Measurements from ENCODE around the gene RIPK4. TPM values are rescaled to one million over a fixed set of nuclear protein-coding genes. Genes with fewer than 3 reads are reported as not detected.

Gene RIPK4
- total and polyA plus RNA-seq, 9 donors = 0.16 to 1.8 (median 0.31) TPM

DNA sequence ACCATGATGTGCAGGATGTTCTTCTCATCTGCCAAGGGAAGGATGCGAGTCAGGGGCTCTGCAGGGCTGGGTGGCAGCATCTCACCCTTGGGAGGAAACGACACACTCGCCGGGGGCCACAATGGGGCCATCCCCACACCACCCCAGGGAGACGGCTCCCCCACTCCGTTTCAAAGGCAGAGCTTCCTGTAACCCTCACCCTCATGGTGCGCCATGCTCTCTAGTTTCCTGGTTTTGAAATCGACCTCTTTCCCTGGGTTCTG, 20.2 kb downstream of the RIPK4 start:
- Histone ChIP-seq H3K9me3 (replicated peaks; ENCODE audit: control insufficient read depth, low read depth, low read length) (no peaks in the 10 kb centered on the region), H3K36me3 (ENCODE audit: control insufficient read depth, insufficient read depth, low read length) (no peaks in the 10 kb centered on the region), H3K4me3 (ENCODE audit: low read length) (no peak overlapping the region), H3K4me1 (ENCODE audit: control insufficient read depth, insufficient read depth, low read length) (peaks cover 39% of the 10 kb centered on the region), H3K27ac (ENCODE audit: low read length) (no peak overlapping the region), H3K27me3 (ENCODE audit: control insufficient read depth, insufficient read depth, low read length) (peaks cover 8% of the 10 kb centered on the region)
- 83% methylated on average over 7 of the region's 8 CpGs for WGBS (ENCODE audit: insufficient coverage)
- DNase-seq = no peak

DNA sequence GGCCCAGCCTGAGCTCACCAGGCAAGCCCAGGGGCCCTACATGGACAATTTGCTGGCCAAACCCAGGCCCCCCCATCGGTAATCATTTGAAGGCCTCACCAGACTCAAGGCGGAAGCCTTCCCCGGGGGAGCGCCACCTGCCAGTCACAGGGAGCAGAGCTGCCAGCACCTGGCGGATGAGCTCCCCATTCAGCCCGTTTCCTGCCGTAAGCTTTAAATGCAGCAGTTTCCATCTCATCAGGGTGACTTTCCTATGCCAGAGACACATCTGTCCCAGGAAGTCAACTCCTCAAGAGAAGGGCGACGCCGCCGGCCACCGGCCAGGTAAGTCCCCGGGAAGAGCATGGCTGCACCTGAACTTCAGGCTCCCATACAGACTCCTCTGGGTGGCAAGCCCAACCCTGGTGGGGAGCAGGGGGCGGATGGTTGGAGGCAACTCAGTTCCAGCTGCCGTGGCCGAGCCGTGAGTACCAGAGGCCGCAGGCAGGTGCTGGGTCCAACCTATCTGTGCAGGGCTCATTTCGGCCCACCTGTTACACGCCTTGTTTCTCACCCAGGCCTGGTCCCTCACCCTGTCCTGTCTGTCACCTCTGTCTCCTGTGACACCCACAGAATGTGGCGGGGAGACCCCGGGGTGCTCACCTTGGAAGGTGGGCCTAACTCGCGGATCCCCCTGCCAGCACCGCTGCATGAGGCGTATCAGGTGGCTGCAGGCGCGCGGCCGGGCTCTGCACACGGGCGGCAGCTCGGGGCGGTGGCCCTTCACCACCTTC, 20.7 kb downstream of the RIPK4 start:
- peaks cover 4% of the 10 kb centered on the region for H3K27me3 ChIP-seq (ENCODE audit: control insufficient read depth, insufficient read depth, low read length)
- no peak for DNase-seq

DNA sequence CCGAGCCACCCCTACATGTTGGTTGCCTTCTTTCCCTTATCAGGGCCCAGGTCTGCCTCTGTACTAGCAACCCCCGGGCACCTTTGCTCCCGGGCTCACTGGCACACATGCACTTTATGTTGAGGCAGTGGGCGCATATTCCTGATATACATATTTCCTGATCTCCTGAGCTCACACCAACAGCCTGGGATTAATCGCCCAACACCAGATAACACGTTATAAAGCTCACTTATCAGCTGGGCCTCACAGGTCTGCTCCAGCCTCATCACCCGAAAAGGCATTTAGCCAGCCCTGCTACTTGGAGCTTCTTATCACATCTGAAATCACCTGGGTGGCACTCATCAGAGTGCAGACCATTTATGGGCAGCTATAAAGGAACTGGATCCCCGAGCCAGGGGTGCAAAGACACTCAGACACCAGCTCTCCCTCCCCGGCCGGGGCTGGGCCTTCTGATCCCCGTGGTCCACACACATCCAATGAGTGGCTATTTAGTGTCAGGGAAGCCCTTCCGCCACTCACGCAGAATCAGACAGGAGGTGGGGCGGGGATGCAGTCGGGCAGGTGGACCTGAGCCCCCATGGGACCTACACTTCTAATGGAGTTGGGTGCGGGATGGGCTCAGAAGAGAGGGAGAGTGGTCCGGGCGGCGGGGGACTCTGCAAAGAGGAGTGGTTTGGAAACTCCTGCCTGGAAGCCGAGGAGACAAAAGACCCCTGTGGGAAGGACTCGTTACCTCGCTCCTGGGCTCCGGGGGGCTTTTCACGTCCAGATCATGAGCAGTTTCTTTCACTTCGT, 21.6 kb downstream of the RIPK4 start:
- DNase-seq = no peak
- no peak overlapping the region for H3K4me3 ChIP-seq (ENCODE audit: low read length)
- H3K9me3 ChIP-seq (replicated peaks; ENCODE audit: control insufficient read depth, low read depth, low read length) = no peaks in the 10 kb centered on the region
- H3K4me1 ChIP-seq (ENCODE audit: control insufficient read depth, insufficient read depth, low read length) = peaks cover 38% of the 10 kb centered on the region
- no peaks in the 10 kb centered on the region for H3K27me3 ChIP-seq (ENCODE audit: control insufficient read depth, insufficient read depth, low read length)
- WGBS (ENCODE audit: insufficient coverage) = 76% methylated on average over 12 of the region's 25 CpGs
- no peak overlapping the region for H3K27ac ChIP-seq (ENCODE audit: low read length)
- H3K36me3 ChIP-seq (ENCODE audit: control insufficient read depth, insufficient read depth, low read length) = no peaks in the 10 kb centered on the region

More for the DNA sequence above, 20.7 kb downstream of the RIPK4 start:
- no peaks in the 10 kb centered on the region for H3K9me3 ChIP-seq (replicated peaks; ENCODE audit: control insufficient read depth, low read depth, low read length)
- no peak overlapping the region for H3K27ac ChIP-seq (ENCODE audit: low read length)
- WGBS (ENCODE audit: insufficient coverage) = 87% methylated on average over 29 of the region's 34 CpGs
- H3K36me3 ChIP-seq (ENCODE audit: control insufficient read depth, insufficient read depth, low read length) = no peaks in the 10 kb centered on the region
- no peak overlapping the region for H3K4me3 ChIP-seq (ENCODE audit: low read length)
- peaks cover 38% of the 10 kb centered on the region for H3K4me1 ChIP-seq (ENCODE audit: control insufficient read depth, insufficient read depth, low read length)

DNA sequence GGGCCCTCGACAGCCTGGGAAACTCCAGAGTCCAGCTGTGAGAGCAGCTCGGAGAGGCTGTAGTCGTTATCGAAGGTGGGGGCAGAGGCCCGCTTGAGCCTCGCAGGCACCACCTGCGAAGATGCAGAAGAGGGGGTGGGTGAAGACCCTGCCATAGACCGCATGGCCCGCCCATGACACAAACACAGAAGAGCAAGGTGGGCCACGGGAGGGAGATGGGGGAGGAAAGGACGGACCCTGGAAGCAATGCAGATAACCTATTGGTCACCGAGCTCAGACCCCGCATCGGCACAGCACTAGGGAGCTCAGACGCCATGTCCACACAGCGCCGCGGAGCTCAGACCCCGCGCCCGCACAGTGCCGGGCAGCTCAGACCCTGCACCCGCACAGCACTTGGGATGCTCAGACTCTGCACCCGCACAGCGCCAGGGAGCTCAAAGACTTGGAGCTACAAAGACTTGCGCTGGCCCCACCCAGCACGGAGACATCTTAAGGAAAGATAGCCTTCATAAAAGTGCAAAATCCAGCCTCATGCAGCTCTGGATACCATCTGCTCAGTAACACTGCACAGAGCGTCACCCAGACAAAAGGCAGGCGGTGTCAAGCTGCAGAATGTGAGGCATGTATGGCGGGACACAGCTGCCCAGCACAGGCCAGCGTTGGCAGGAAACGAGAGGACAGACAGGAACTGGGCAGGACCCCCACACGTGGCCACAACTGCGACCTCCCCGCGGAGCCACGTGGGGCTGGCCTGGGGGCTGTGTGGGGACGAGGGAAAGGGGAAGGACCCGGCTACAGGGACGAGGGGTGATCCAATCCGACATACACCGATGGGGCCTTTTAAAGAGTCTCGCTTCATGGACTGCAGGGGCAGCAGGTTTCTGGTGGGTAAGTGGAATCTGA, 22.6 kb downstream of the RIPK4 start:
- Histone ChIP-seq H3K27ac (ENCODE audit: low read length) (no peak overlapping the region), H3K36me3 (ENCODE audit: control insufficient read depth, insufficient read depth, low read length) (no peaks in the 10 kb centered on the region), H3K4me3 (ENCODE audit: low read length) (no peak overlapping the region), H3K9me3 (replicated peaks; ENCODE audit: control insufficient read depth, low read depth, low read length) (no peaks in the 10 kb centered on the region), H3K27me3 (ENCODE audit: control insufficient read depth, insufficient read depth, low read length) (no peaks in the 10 kb centered on the region), H3K4me1 (ENCODE audit: control insufficient read depth, insufficient read depth, low read length) (peaks cover 32% of the 10 kb centered on the region)
- 70% methylated on average over 38 of the region's 43 CpGs for WGBS (ENCODE audit: insufficient coverage)
- peak; percentile 62 for DNase-seq

DNA sequence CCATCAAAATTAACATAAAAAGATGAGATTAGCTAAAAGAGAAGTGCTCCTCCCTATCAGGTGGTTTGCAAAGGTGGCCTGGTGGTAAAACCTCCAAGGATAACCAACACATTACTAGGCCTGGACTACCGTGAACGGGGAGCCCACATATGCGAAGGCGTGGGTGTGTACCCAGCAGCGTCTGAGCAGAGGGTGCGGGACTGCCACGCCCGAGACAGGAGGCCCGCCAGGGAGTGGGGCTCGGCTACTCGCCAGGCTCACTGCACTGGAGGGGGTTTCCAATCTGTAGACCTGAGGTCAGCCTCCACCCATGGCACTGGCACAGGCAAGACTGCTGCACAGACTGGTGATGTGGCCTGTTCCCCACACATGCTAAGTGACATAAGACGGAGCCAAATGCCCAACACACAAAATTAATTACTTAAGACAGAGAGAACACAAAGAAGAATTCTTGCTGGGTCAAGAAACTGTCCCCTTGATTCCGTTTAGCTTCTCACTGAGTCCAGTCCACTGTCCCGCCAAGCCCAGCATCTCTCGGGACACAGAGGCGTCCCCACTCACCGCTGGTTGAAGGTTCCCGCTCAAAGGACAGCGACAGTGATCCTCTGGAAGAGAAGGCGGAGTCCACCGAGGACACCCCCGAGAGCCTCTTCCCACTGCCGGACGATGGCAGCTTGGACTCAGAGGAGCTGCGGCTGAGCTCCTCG, 23.4 kb downstream of the RIPK4 start:
- H3K9me3 ChIP-seq (replicated peaks; ENCODE audit: control insufficient read depth, low read depth, low read length) = no peaks in the 10 kb centered on the region
- no peak overlapping the region for H3K27ac ChIP-seq (ENCODE audit: low read length)
- no peaks in the 10 kb centered on the region for H3K27me3 ChIP-seq (ENCODE audit: control insufficient read depth, insufficient read depth, low read length)
- 75% methylated on average over 16 of the region's 26 CpGs for WGBS (ENCODE audit: insufficient coverage)
- no peak for DNase-seq
- H3K36me3 ChIP-seq (ENCODE audit: control insufficient read depth, insufficient read depth, low read length) = no peaks in the 10 kb centered on the region
- peaks cover 25% of the 10 kb centered on the region for H3K4me1 ChIP-seq (ENCODE audit: control insufficient read depth, insufficient read depth, low read length)
- H3K4me3 ChIP-seq (ENCODE audit: low read length) = no peak overlapping the region

DNA sequence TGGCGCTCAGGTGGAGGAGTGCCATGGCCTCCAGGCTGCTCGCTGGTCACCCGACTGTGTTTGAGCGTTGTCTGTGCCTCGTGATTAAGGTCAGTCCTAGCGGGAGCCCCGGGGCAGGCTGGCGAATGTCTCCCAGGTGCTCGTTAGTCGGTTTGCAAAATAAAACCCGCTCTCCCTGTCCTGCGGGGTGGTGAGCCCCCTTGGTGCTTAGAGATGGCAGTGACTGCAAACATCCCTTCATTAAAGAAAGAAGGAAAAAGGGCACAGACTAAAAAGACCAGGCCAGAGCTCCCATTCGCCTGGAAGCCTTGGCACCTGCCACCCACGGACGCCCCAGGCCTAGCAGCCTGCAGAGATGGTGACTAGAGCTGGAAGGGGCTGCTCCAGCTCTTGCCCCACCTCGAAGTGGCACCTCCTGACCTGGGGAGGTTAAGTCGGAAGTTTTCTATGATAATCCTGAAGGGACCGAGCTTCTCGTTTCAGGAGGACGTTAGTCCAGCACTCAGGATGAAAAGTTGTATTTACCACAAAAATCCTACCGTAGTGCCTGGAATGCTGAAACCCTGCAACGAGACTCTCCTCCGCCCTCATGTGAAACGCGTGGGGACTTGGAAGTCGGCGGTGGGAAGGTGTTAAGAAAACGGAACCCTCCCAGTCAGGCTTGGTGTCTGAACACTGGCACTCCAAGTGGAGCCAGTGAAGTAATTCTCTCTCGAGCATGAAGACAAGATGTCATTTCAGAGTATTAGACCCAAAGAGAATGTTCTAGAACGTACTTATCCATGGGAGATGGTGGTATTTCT, 24.6 kb downstream of the RIPK4 start:
- WGBS (ENCODE audit: insufficient coverage) = 84% methylated on average over 26 of the region's 30 CpGs
- peaks cover 5% of the 10 kb centered on the region for H3K27me3 ChIP-seq (ENCODE audit: control insufficient read depth, insufficient read depth, low read length)

DNA sequence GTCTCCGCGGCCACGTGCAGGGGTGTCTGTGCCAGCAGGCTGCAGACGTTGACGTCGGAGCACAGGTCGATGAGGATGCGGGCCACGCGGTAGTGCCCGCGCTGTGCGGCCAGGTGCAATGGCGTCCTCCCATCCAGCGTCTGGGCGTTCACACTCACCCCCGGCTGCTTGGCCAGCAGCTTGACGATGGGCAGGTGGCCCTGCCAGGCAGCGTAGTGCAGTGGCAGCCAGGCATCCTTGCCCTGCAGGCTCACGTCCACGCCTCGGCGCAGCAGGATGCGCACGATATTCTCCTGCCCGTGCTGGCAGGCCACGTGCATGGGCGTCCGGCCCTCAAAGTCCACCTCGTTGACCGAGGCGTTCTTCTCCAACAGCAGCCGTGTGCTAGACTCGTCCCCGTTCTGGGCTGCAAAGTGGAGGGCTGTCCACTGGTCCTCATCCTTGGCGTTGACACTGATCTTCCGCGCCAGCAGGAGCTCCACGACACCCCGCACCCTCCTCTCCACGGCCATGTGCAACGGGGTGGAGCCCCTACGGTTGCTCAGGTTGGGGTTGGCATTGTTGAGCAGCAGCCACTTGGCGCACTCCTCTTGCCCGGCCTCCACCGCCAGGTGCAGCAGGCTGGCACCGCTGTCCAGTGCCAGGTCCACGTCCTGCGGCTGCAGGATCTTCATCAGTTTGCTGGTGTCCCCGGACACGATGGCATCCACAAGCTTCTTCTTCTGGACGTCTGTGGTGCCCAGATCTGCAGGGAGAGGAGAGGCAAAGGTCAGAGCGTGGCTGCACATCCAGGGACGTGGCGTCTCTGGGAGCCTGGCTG, 25.4 kb downstream of the RIPK4 start:
- 93% methylated on average over 55 of the region's 55 CpGs for WGBS (ENCODE audit: insufficient coverage)
- Histone ChIP-seq H3K36me3 (ENCODE audit: control insufficient read depth, insufficient read depth, low read length) (no peaks in the 10 kb centered on the region), H3K4me3 (ENCODE audit: low read length) (no peak overlapping the region), H3K4me1 (ENCODE audit: control insufficient read depth, insufficient read depth, low read length) (peaks cover 10% of the 10 kb centered on the region), H3K27ac (ENCODE audit: low read length) (no peak overlapping the region), H3K9me3 (replicated peaks; ENCODE audit: control insufficient read depth, low read depth, low read length) (peaks cover 11% of the 10 kb centered on the region), H3K27me3 (ENCODE audit: control insufficient read depth, insufficient read depth, low read length) (peaks cover 5% of the 10 kb centered on the region)
- DNase-seq = no peak

More for the DNA sequence above, 24.6 kb downstream of the RIPK4 start:
- H3K9me3 ChIP-seq (replicated peaks; ENCODE audit: control insufficient read depth, low read depth, low read length) = peaks cover 8% of the 10 kb centered on the region
- H3K4me3 ChIP-seq (ENCODE audit: low read length) = no peak overlapping the region
- H3K4me1 ChIP-seq (ENCODE audit: control insufficient read depth, insufficient read depth, low read length) = peaks cover 14% of the 10 kb centered on the region
- no peaks in the 10 kb centered on the region for H3K36me3 ChIP-seq (ENCODE audit: control insufficient read depth, insufficient read depth, low read length)
- no peak overlapping the region for H3K27ac ChIP-seq (ENCODE audit: low read length)
- DNase-seq = no peak

DNA sequence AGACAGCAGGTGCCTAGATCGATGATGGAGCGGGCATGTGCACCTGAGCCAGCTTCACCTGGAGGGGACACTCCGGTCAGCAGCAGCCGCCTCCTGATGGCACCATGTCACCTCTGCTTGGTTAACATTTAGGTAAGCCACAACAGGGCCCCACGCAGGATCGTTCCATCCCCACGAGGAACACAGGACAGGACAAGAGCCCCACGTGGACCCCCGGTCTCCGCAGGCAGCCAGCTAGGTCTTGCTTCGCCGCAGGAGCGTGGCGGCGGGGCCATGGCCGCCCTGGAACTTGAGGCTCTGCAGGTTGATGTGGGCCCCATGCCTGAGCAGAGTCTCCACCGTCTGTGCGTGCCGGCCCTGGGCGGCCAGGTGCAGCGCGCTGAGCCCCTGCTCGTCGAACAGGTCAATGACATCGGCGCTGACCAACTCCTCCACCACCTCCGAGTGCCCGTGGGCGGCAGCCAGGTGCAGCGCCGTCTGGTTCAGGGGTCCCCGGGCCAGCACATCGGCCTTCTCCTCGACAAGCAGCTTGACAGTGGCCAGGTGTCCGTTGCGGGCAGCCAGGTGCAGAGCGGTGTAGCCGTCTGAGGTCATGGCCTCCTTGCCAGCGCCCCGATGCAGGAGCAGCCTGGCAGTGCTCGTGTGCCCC, 26.1 kb downstream of the RIPK4 start:
- peaks cover 10% of the 10 kb centered on the region for H3K4me1 ChIP-seq (ENCODE audit: control insufficient read depth, insufficient read depth, low read length)
- H3K27ac ChIP-seq (ENCODE audit: low read length) = no peak overlapping the region
- H3K27me3 ChIP-seq (ENCODE audit: control insufficient read depth, insufficient read depth, low read length) = peaks cover 5% of the 10 kb centered on the region
- H3K4me3 ChIP-seq (ENCODE audit: low read length) = no peak overlapping the region
- 94% methylated on average over 41 of the region's 41 CpGs for WGBS (ENCODE audit: insufficient coverage)
- DNase-seq = no peak
- H3K36me3 ChIP-seq (ENCODE audit: control insufficient read depth, insufficient read depth, low read length) = no peaks in the 10 kb centered on the region
- peaks cover 11% of the 10 kb centered on the region for H3K9me3 ChIP-seq (replicated peaks; ENCODE audit: control insufficient read depth, low read depth, low read length)
